HL-60 (cell line): Measurements from ENCODE around the gene PNMA6F.

ENCODE experiments used
- CTCF ChIP-seq: IDR thresholded peaks from one replicate; pipeline ENCODE4 v1.5.1; 2011; ENCODE audit warnings: low read length, control low read depth, inconsistent platforms; ENCODE audit not compliant: insufficient read depth
- POLR2AphosphoS5 ChIP-seq: IDR thresholded peaks from 2 replicates; pipeline ENCODE4 v1.6.1; 2012; ENCODE audit warnings: low read depth
- SPI1 ChIP-seq: IDR thresholded peaks from 2 replicates; pipeline ENCODE4 v1.6.1; 2012; ENCODE audit warnings: low read depth, mild to moderate bottlenecking, borderline replicate concordance

- TF ChIP-seq CTCF, result no peak
- TF ChIP-seq SPI1, result no peak
- no peak for TF ChIP-seq POLR2AphosphoS5
Measured at GRCh38 chrX:153299855-153300254, 21.7 kb downstream of the PNMA6F start.
